Loucy (cell line): ENCODE measurements around the gene BCAS3.

ENCODE experiments used
- H2AFZ ChIP-seq: fragments of 200-600 bp; sonication (generic); 2 replicates; pipeline ENCODE4 v1.6.0; 2016; ENCODE audit warnings: antibody characterized with exemption, mild to moderate bottlenecking, low read length, moderate library complexity
- H3F3A ChIP-seq: fragments of 200-600 bp; 2 replicates; pipeline ENCODE4 v1.6.0; 2016; ENCODE audit warnings: antibody characterized with exemption, low read depth, mild to moderate bottlenecking
- H3K27me3 ChIP-seq: fragments of 200-600 bp; sonication (generic); 2 replicates; pipeline ENCODE4 v1.6.1; 2014; ENCODE audit warnings: low read length, mild to moderate bottlenecking; ENCODE audit not compliant: insufficient read depth, poor library complexity, severe bottlenecking
- H3K36me3 ChIP-seq: fragments of 200-600 bp; sonication (generic); 2 replicates; pipeline ENCODE4 v1.6.1; 2016; ENCODE audit warnings: low read length; ENCODE audit not compliant: insufficient read depth
- H3K4me1 ChIP-seq: fragments of 200-600 bp; sonication (generic); 2 replicates; pipeline ENCODE4 v1.5.1; 2014; ENCODE audit warnings: low read length, mild to moderate bottlenecking; ENCODE audit not compliant: insufficient read depth, poor library complexity, severe bottlenecking
- H3K4me2 ChIP-seq: fragments of 200-600 bp; sonication (generic); 2 replicates; pipeline ENCODE4 v1.6.0; 2014; ENCODE audit warnings: antibody characterized with exemption, low read length, low read depth, mild to moderate bottlenecking; ENCODE audit not compliant: poor library complexity, severe bottlenecking
- H3K4me3 ChIP-seq: fragments of 200-600 bp; sonication (generic); 2 replicates; pipeline ENCODE4 v1.5.1; 2014; ENCODE audit warnings: low read length, mild to moderate bottlenecking, mixed read lengths; ENCODE audit not compliant: poor library complexity, severe bottlenecking
- H3K79me2 ChIP-seq: fragments of 200-600 bp; sonication (generic); 2 replicates; pipeline ENCODE4 v1.6.1; 2014; ENCODE audit warnings: low read length; ENCODE audit not compliant: insufficient read depth
- H3K9ac ChIP-seq: fragments of 200-600 bp; sonication (generic); 2 replicates; pipeline ENCODE4 v1.6.0; 2014; ENCODE audit warnings: mild to moderate bottlenecking, low read depth, low read length, moderate library complexity; ENCODE audit not compliant: poor library complexity, severe bottlenecking
- H3K9me2 ChIP-seq: fragments of 200-600 bp; sonication (generic); replicated peaks from 2 replicates; pipeline ENCODE4 v1.6.1; 2016; ENCODE audit warnings: low read depth, low read length, mixed read lengths
- H3K9me3 ChIP-seq: fragments of 200-600 bp; sonication (generic); 2 replicates; pipeline ENCODE4 v1.6.1; 2014; ENCODE audit warnings: mild to moderate bottlenecking, antibody characterized with exemption, low read length, low read depth; ENCODE audit not compliant: insufficient read depth
- H4K20me1 ChIP-seq: fragments of 200-600 bp; sonication (generic); 2 replicates; pipeline ENCODE4 v1.6.0; 2014; ENCODE audit warnings: antibody characterized with exemption, low read length, mild to moderate bottlenecking; ENCODE audit not compliant: insufficient read depth, poor library complexity, severe bottlenecking
- CTCF ChIP-seq: fragments of 200-600 bp; sonication (generic); conservative IDR thresholded peaks from 2 replicates; pipeline ENCODE4 v1.5.1; 2014; ENCODE audit warnings: mild to moderate bottlenecking, antibody characterized with exemption, low read length
- EZH2phosphoT487 ChIP-seq: fragments of 200-600 bp; IDR thresholded peaks from 2 replicates; pipeline ENCODE4 v1.6.1; 2018; ENCODE audit warnings: antibody characterized with exemption, mild to moderate bottlenecking, moderate library complexity, borderline replicate concordance

BCAS3 gene

GRCh38 chr17:61284174-61284573 lies 606.5 kb downstream of the BCAS3 start:
- Histone ChIP-seq H3K36me3 (no peaks in the 10 kb centered on the region), H3K4me1 (peaks cover 27% of the 10 kb centered on the region), H3K4me3 (no peak overlapping the region), H2AFZ (no peak overlapping the region), H3K4me2 (no peak overlapping the region), H3K27me3 (no peaks in the 10 kb centered on the region), H3K9me3 (no peaks in the 10 kb centered on the region), H3F3A (0 out of 2 replicates have a peak, but pooled peaks cover 2% of the 10 kb centered on the region), H3K79me2 (no peaks in the 10 kb centered on the region), H4K20me1 (no peaks in the 10 kb centered on the region), H3K9me2 (no peaks in the 10 kb centered on the region), H3K9ac (no peak overlapping the region)
- TF ChIP-seq CTCF (no peak), EZH2phosphoT487 (no peak)

GRCh38 chr17:61284746-61285145 lies 607.1 kb downstream of the BCAS3 start:
- Histone ChIP-seq H3K4me3 (no peak overlapping the region), H3F3A (0 out of 2 replicates have a peak, but pooled peaks cover 1% of the 10 kb centered on the region), H3K4me1 (peaks cover 21% of the 10 kb centered on the region), H3K9ac (no peak overlapping the region), H3K4me2 (no peak overlapping the region), H4K20me1 (no peaks in the 10 kb centered on the region), H3K27me3 (no peaks in the 10 kb centered on the region), H3K79me2 (no peaks in the 10 kb centered on the region), H3K36me3 (no peaks in the 10 kb centered on the region), H3K9me3 (no peaks in the 10 kb centered on the region), H3K9me2 (no peaks in the 10 kb centered on the region), H2AFZ (no peak overlapping the region)
- TF ChIP-seq EZH2phosphoT487 (no peak), CTCF (no peak)

- no peak overlapping the region for H2AFZ ChIP-seq
- H3F3A ChIP-seq, result no peaks in the 10 kb centered on the region
- no peak overlapping the region for H3K9ac ChIP-seq
- no peaks in the 10 kb centered on the region for H3K36me3 ChIP-seq
- H3K9me3 ChIP-seq, result no peaks in the 10 kb centered on the region
- H3K4me2 ChIP-seq, result no peak overlapping the region
- H3K27me3 ChIP-seq, result no peaks in the 10 kb centered on the region
- TF ChIP-seq EZH2phosphoT487 (no peak), CTCF (no peak)
- H3K79me2 ChIP-seq, result no peaks in the 10 kb centered on the region
- H4K20me1 ChIP-seq, result no peaks in the 10 kb centered on the region
- H3K9me2 ChIP-seq, result no peaks in the 10 kb centered on the region
- peaks cover 12% of the 10 kb centered on the region for H3K4me1 ChIP-seq
- H3K4me3 ChIP-seq, result no peak overlapping the region
Measured at GRCh38 chr17:61285526-61286320, 608.1 kb downstream of the BCAS3 start.
